ENCODE measurements around the gene BTBD16. TPM values are rescaled to one million over a fixed set of nuclear protein-coding genes. Genes with fewer than 3 reads are reported as not detected.

Gene BTBD16
- total and polyA plus RNA-seq, 2 of the 13 experiments (the other 11 are each of a cell fraction or from before 2014, with no cell fraction given) = 5.0 to 11.9 TPM

DNA sequence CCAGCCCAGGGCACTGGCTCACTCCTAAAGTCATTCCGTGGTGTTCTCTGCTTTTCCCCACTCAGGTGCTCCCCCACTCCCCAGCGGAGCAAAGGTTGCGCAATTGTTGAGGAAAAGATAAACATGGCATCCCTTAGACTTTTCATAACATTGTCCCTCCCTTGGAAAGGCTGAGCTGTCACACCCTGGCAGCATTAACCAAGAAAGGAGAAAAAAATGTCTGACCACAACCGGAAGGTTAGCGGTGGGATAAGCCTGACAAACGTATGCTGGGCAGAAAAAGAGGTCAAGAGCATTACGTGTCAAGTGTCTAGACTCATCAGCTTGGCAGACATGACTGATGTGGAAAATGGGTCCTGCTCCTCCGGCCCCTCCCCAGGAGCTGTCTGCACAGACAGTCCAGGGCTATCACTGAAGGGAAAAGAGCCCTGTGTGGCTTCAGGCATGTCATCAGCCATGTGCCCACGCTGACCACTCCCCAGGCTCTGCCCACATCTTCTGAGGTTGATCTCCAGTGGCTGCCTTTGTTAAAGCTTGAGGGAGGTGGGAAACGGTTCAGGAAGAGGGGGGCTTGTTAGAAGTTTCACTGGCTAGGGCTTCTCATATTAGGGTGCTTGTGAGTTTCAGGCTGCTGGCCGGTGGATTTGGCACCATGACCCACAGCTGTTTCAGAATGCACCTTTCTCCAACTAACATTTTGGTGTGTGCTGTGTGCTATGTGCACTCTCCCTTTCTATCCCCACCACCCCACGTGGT lies 30.1 kb downstream of the BTBD16 start (continued):
- TF ChIP-seq ZBTB20 (CRISPR knock-in tag; IDR thresholded peaks at IDR 0.05; ENCODE audit: borderline replicate concordance, low read depth) = no peak; the same call in 1 of the 2 replicates
- no peak for TF ChIP-seq ZNF253 (CRISPR knock-in tag; IDR thresholded peaks at IDR 0.05; ENCODE audit: borderline replicate concordance)
- TF ChIP-seq, protein P1, sequence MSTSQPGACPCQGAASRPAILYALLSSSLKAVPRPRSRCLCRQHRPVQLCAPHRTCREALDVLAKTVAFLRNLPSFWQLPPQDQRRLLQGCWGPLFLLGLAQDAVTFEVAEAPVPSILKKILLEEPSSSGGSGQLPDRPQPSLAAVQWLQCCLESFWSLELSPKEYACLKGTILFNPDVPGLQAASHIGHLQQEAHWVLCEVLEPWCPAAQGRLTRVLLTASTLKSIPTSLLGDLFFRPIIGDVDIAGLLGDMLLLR (CRISPR knock-in tag; IDR thresholded peaks at IDR 0.05) = no peak
- no peak for TF ChIP-seq RBAK (CRISPR knock-in tag; IDR thresholded peaks at IDR 0.05)
- no peak for TF ChIP-seq SOX6 (IDR thresholded peaks at IDR 0.05)
- peak; percentile 66 for TF ChIP-seq SOX6 (CRISPR knock-in tag; IDR thresholded peaks at IDR 0.05)
- 0 out of 2 replicates have a peak, but pooled peaks have one; percentile 30 for TF ChIP-seq ZNF263 (CRISPR knock-in tag; IDR thresholded peaks at IDR 0.05)
- TF ChIP-seq MXI1 (IDR thresholded peaks at IDR 0.05; ENCODE audit: borderline replicate concordance, low read depth, low read length) = 0 out of 3 replicates have a peak, but pooled peaks have one; percentile 11
- TF ChIP-seq, protein P2, sequence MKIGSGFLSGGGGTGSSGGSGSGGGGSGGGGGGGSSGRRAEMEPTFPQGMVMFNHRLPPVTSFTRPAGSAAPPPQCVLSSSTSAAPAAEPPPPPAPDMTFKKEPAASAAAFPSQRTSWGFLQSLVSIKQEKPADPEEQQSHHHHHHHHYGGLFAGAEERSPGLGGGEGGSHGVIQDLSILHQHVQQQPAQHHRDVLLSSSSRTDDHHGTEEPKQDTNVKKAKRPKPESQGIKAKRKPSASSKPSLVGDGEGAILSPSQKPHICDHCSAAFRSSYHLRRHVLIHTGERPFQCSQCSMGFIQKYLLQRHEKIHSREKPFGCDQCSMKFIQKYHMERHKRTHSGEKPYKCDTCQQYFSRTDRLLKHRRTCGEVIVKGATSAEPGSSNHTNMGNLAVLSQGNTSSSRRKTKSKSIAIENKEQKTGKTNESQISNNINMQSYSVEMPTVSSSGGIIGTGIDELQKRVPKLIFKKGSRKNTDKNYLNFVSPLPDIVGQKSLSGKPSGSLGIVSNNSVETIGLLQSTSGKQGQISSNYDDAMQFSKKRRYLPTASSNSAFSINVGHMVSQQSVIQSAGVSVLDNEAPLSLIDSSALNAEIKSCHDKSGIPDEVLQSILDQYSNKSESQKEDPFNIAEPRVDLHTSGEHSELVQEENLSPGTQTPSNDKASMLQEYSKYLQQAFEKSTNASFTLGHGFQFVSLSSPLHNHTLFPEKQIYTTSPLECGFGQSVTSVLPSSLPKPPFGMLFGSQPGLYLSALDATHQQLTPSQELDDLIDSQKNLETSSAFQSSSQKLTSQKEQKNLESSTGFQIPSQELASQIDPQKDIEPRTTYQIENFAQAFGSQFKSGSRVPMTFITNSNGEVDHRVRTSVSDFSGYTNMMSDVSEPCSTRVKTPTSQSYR (CRISPR knock-in tag; IDR thresholded peaks at IDR 0.05; ENCODE audit: borderline replicate concordance) = peak; percentile 55; the same call in 1 of the 2 replicates
- no peak for TF ChIP-seq TMF1 (CRISPR knock-in tag; IDR thresholded peaks at IDR 0.05; ENCODE audit: low read depth)
- TF ChIP-seq ZFY (CRISPR knock-in tag; IDR thresholded peaks at IDR 0.05) = no peak
- TF ChIP-seq, protein P3, sequence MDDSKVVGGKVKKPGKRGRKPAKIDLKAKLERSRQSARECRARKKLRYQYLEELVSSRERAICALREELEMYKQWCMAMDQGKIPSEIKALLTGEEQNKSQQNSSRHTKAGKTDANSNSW (CRISPR knock-in tag; IDR thresholded peaks at IDR 0.05; ENCODE audit: borderline replicate concordance) = no peak
- no peak for TF ChIP-seq ASH2L (IDR thresholded peaks at IDR 0.05; ENCODE audit: insufficient read length, low read depth, low read length)
- no peak for TF ChIP-seq ZMYM3 (CRISPR knock-in tag; IDR thresholded peaks at IDR 0.05)
- peak; percentile 98 for TF ChIP-seq CEBPB (IDR thresholded peaks at IDR 0.05; ENCODE audit: borderline replicate concordance, low read depth, low read length)
- 0 out of 2 replicates have a peak, but pooled peaks have one; percentile 34 for TF ChIP-seq ZNF205 (CRISPR knock-in tag; IDR thresholded peaks at IDR 0.05)
- peak; percentile 60; the same call in 1 of the 2 replicates for TF ChIP-seq ZMYM4 (CRISPR knock-in tag; IDR thresholded peaks at IDR 0.05)
- TF ChIP-seq ZNF891 (CRISPR knock-in tag; IDR thresholded peaks at IDR 0.05) = no peak
- no peak for TF ChIP-seq ZNF766 (CRISPR knock-in tag; IDR thresholded peaks at IDR 0.05; ENCODE audit: borderline replicate concordance)
- TF ChIP-seq TOPORS (CRISPR knock-in tag; IDR thresholded peaks at IDR 0.05) = no peak
- no peak for TF ChIP-seq NFYB (CRISPR knock-in tag; IDR thresholded peaks at IDR 0.05)
- no peak for TF ChIP-seq YY1 (IDR thresholded peaks at IDR 0.05; ENCODE audit: insufficient read depth, insufficient replicate concordance, low read depth, low read length)
- 0 out of 2 replicates have a peak, but pooled peaks have one; percentile 35 for TF ChIP-seq ZNF333 (CRISPR knock-in tag; IDR thresholded peaks at IDR 0.05; ENCODE audit: borderline replicate concordance)
- no peak for TF ChIP-seq PHB2 (IDR thresholded peaks at IDR 0.05; ENCODE audit: partially characterized antibody)
- TF ChIP-seq CC2D1A (CRISPR knock-in tag; IDR thresholded peaks at IDR 0.05) = no peak
- TF ChIP-seq, protein P4, sequence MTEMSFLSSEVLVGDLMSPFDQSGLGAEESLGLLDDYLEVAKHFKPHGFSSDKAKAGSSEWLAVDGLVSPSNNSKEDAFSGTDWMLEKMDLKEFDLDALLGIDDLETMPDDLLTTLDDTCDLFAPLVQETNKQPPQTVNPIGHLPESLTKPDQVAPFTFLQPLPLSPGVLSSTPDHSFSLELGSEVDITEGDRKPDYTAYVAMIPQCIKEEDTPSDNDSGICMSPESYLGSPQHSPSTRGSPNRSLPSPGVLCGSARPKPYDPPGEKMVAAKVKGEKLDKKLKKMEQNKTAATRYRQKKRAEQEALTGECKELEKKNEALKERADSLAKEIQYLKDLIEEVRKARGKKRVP (CRISPR knock-in tag; IDR thresholded peaks at IDR 0.05) = no peak
- no peak for TF ChIP-seq ZNF570 (CRISPR knock-in tag; IDR thresholded peaks at IDR 0.05; ENCODE audit: borderline replicate concordance)

Data from HepG2 (cell line).